SK-N-SH (cell line): ENCODE data around the gene SCTR. TPM values are rescaled to one million over a fixed set of nuclear protein-coding genes. Genes with fewer than 3 reads are reported as not detected.
"Not testable (repeated sequence)": the region's sequence is repeated elsewhere in the genome, so short reads cannot be mapped to it uniquely, and the experiment has no call there.

Experiments used
- CTCF ChIA-PET: fragments of 300-600, 350-600 bp; formaldehyde crosslinking; extraction: SDS; loops from one replicate; lab custom pipeline; 2021; lab: Yijun Ruan, JAX
- POLR2A ChIA-PET: fragments of 350-600 bp; sonication (Branson Sonifier 250); formaldehyde crosslinking; extraction: SDS; loops from one replicate; lab custom pipeline; 2020; ENCODE audit warnings: antibody characterized with exemption, inconsistent platforms; lab: Yijun Ruan, JAX
- DNase-seq: peaks from one replicate; pipeline ENCODE4 v3.0.0; 2012
- H2AFZ ChIP-seq: fragments of 200-600 bp; sonication (generic); 2 replicates; pipeline ENCODE4 v1.8.1; 2016; ENCODE audit warnings: antibody characterized with exemption, mild to moderate bottlenecking, low read depth
- H3F3A ChIP-seq: fragments of 200-600 bp; sonication (generic); replicated peaks from 2 replicates; pipeline ENCODE3; 2016; ENCODE audit warnings: antibody characterized with exemption, mild to moderate bottlenecking; ENCODE audit not compliant: insufficient read depth
- H3K27ac ChIP-seq, 2 experiments: fragments of 200-500 bp in 1 of 2; fragments of 200-600 bp in 1 of 2; sonication (Bioruptor generic) in 1 of 2; sonication (generic), shearing (Covaris generic) in 1 of 2; 2 replicates each; pipeline versions ENCODE4 v1.5.1 to v1.6.1; 2014 to 2016; ENCODE audit warnings: low read depth in 2 of 2, inconsistent platforms in 1 of 2, low read length in 1 of 2, mild to moderate bottlenecking in 1 of 2, mixed read lengths in 1 of 2
- H3K27me3 ChIP-seq: fragments of 200-600 bp; sonication (generic), shearing (Covaris generic); 2 replicates; pipeline ENCODE4 v1.6.1; 2016; ENCODE audit warnings: mixed run types; ENCODE audit not compliant: insufficient read depth
- H3K36me3 ChIP-seq, 2 experiments: fragments of 200-500 bp in 1 of 2; fragments of 200-600 bp in 1 of 2; sonication (Bioruptor generic) in 1 of 2; sonication (generic) in 1 of 2; replicated peaks in 1 of 2; 2 replicates each; pipeline versions ENCODE3 to v1.5.1; 2014 to 2016; ENCODE audit warnings: low read length in 1 of 2, mild to moderate bottlenecking in 1 of 2; ENCODE audit not compliant: insufficient read depth in 2 of 2, control insufficient read depth in 1 of 2
- H3K4me1 ChIP-seq, 2 experiments: fragments of 200-500 bp in 1 of 2; fragments of 200-600 bp in 1 of 2; sonication (Bioruptor generic) in 1 of 2; sonication (generic), shearing (Covaris generic) in 1 of 2; 2 replicates each; pipeline versions ENCODE4 v1.5.1 to v1.6.1; 2014 to 2016; ENCODE audit warnings: low read depth in 1 of 2, low read length in 1 of 2, mixed run types in 1 of 2; ENCODE audit not compliant: insufficient read depth in 2 of 2, control insufficient read depth in 1 of 2
- H3K4me2 ChIP-seq: fragments of 200-600 bp; sonication (generic), shearing (Covaris generic); 2 replicates; pipeline ENCODE4 v1.6.1; 2017; ENCODE audit warnings: mixed run types
- H3K4me3 ChIP-seq, 2 experiments: fragments of 200-500 bp in 1 of 2; fragments of 200-600 bp in 1 of 2; sonication (Bioruptor generic) in 1 of 2; sonication (generic), shearing (Covaris generic) in 1 of 2; 2 replicates each; pipeline versions ENCODE4 v1.5.1 to v1.8.1; 2014 to 2016; ENCODE audit warnings: low read depth in 2 of 2, inconsistent platforms in 1 of 2, low read length in 1 of 2, mild to moderate bottlenecking in 1 of 2, mixed read lengths in 1 of 2, moderate library complexity in 1 of 2
- H3K79me2 ChIP-seq: fragments of 200-600 bp; sonication (generic); 2 replicates; pipeline ENCODE4 v1.8.1; 2017; ENCODE audit warnings: mild to moderate bottlenecking; ENCODE audit not compliant: insufficient read depth
- H3K9ac ChIP-seq: fragments of 200-600 bp; sonication (generic); 2 replicates; pipeline ENCODE4 v1.6.1; 2017; ENCODE audit warnings: mixed run types
- H3K9me2 ChIP-seq: fragments of 200-600 bp; sonication (generic); 2 replicates; pipeline ENCODE4 v1.6.1; 2017; ENCODE audit warnings: mixed run types
- H3K9me3 ChIP-seq: fragments of 200-600 bp; sonication (generic); 2 replicates; pipeline ENCODE4 v1.6.1; 2017; ENCODE audit warnings: mixed run types, mild to moderate bottlenecking, moderate library complexity
- H4K20me1 ChIP-seq: fragments of 200-600 bp; sonication (generic); 2 replicates; pipeline ENCODE4 v1.6.1; 2017; ENCODE audit warnings: mild to moderate bottlenecking, mixed run types; ENCODE audit not compliant: insufficient read depth
- CHD2 ChIP-seq: fragments of 150-350 bp; IDR thresholded peaks from 2 replicates; pipeline ENCODE4 v1.6.1; 2018; ENCODE audit warnings: low read length; ENCODE audit not compliant: partially characterized antibody
- EP300 ChIP-seq, 2 experiments: IDR thresholded peaks; 2 replicates each; pipeline versions ENCODE4 v1.4.0 to v1.6.1; 2012; ENCODE audit warnings: borderline replicate concordance in 1 of 2, low read depth in 1 of 2, low read length in 1 of 2
- EZH2phosphoT487 ChIP-seq: fragments of 200-600 bp; sonication (generic); IDR thresholded peaks from 2 replicates; pipeline ENCODE4 v1.6.1; 2017; ENCODE audit warnings: low read depth, mixed run types, mild to moderate bottlenecking, antibody characterized with exemption, moderate library complexity, borderline replicate concordance
- GABPA ChIP-seq: IDR thresholded peaks from 2 replicates; pipeline ENCODE4 v1.4.0; 2012; ENCODE audit warnings: low read depth, mild to moderate bottlenecking
- GATA2 ChIP-seq: sonication (generic); formaldehyde crosslinking; IDR thresholded peaks from 2 replicates; pipeline ENCODE4 v1.5.0; 2020; ENCODE audit warnings: mild to moderate bottlenecking, missing genetic modification reagents
- MXI1 ChIP-seq: IDR thresholded peaks from 2 replicates; pipeline ENCODE4 v1.6.1; 2012; ENCODE audit warnings: mild to moderate bottlenecking, low read depth, low read length, improper control_type of control experiment
- NRF1 ChIP-seq: IDR thresholded peaks from 2 replicates; pipeline ENCODE4 v1.6.1; 2012; ENCODE audit warnings: low read depth, mild to moderate bottlenecking, low read length
- TCF12 ChIP-seq: IDR thresholded peaks from 2 replicates; pipeline ENCODE4 v1.4.0; 2012
- WGBS: methylation state at CpG from one replicate; pipeline ENCODE4 v1.1.6; 2017; ENCODE audit warnings: low lambda C conversion rate; 5-methylcytosine and 5-hydroxymethylcytosine counted together
- polyA plus RNA-seq, 3 experiments: library from polyadenylated mRNA; depleted of rRNA; stranded (reverse); fragments of >200 nt; gene quantifications; 2 replicates each; pipeline ENCODE4 v1.2.3, GENCODE V29; 2012
- TF ChIP-seq, protein P1 (sequence below): fragments of 150-350 bp; IDR thresholded peaks from 2 replicates; pipeline ENCODE4 v1.6.1; 2017; ENCODE audit warnings: antibody characterized with exemption, low read length, low read depth, borderline replicate concordance
- TF ChIP-seq, protein P2 (sequence below): fragments of 150-350 bp; IDR thresholded peaks from 2 replicates; pipeline ENCODE4 v1.6.1; 2016; ENCODE audit warnings: mild to moderate bottlenecking, low read depth, low read length

Gene SCTR
- polyA plus RNA-seq, 1 of the 3 experiments (the other 2 are of a cell fraction): not detected

DNA sequence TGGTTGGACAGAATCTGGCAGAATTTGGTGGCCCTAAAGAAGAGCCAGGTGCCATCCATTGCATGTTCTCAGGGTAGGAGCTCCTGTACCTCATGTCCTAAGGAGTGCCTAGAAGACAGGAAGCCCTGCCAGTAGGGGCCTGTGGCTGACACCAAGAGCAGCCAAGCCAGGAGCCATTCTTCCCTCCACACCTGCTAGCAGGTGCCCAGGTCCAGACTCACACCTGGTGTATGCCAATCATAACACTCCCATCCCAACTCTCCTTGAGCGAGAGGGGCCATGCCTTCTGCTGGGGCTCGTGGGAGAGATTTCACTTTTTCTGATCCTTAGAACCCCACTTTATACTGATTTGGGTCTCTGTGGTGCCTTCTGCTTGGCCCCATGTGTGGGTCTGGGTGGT is 119.1 kb downstream of the SCTR start (continued):
- TF ChIP-seq, protein P1, sequence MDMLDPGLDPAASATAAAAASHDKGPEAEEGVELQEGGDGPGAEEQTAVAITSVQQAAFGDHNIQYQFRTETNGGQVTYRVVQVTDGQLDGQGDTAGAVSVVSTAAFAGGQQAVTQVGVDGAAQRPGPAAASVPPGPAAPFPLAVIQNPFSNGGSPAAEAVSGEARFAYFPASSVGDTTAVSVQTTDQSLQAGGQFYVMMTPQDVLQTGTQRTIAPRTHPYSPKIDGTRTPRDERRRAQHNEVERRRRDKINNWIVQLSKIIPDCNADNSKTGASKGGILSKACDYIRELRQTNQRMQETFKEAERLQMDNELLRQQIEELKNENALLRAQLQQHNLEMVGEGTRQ: no peak
- TF ChIP-seq MXI1 (no peak), GATA2 (CRISPR knock-in tag) (no peak), CHD2 (no peak), TCF12 (no peak)

DNA sequence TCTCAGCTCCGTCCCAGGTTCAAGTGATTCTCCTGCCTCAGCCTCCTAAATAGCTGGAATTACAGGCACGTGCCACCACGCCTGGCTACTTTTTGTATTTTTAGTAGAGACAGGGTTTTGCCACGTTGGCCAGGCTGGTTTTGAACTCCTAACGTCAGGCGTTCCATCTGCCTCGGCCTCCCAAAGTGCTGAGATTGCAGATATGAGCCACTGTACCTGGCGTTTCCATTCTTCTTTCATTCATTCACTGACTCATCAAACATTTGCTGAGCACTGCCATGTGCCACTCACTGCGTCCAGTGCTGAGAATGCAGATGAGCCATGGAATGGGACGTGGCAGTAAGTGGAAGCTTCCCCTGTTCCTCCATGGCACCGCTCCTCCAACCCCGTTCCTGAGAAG is 120.7 kb downstream of the SCTR start:
- H3K4me3 ChIP-seq, H3K79me2 ChIP-seq, H3K9me2 ChIP-seq, H2AFZ ChIP-seq, H3K4me2 ChIP-seq, H3K27me3 ChIP-seq, H3K9me3 ChIP-seq, H3F3A ChIP-seq, H3K27ac ChIP-seq, H3K36me3 ChIP-seq, H3K4me1 ChIP-seq, H3K9ac ChIP-seq, DNase-seq, H4K20me1 ChIP-seq, POLR2A ChIA-PET: not testable (repeated sequence)
- CTCF ChIA-PET: interaction anchor here (0.7 to 9.9 kb wide), 2 partner anchors 72 to 79 kb away, joined by 3 to 95 read pairs; no protein-coding TSS in a partner anchor
- 54% methylated on average over 12 of the region's 12 CpGs for WGBS

DNA sequence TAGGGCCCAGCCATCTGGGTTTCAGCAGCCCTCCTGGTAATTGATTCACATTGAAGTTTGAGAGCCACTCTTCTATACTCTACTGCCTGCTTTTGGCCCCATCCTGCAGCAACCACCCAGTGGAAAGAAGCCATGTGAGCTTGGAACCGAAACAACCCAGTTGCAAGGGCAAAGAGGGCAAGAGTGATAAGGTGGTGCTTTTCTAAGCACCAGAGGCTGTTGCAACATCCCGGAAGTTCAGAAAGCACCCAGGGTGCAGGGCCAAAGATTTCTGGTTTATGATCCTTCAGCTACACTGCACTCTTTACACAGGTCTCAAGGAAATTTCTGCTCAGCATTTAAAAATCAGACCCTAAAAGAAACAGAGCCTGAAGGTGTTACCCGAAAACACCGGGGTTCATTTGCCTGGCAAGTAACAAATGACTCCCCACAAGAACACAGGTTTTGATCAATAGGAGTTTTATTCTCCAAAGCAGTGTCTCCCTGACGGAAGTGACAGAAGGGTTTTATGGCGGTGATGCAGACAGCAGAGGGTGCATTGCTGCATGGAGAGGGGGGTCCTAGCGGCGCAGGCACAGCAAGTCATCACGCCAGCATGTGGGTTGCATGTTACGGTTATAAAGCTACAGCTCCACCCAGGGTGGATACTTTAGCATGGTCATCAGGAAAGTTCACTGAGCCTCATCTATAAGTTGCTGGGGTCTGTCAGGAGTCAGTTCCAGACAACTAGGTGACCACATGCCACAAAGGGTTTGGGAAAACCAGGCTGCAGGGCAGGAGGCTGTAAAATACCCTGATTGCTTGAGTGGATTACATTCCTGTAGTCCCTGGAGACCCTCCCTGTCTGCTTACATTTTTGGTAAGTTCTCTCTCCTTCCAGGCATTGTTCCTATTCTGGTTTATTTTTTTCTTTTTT is 121.4 kb downstream of the SCTR start:
- Histone ChIP-seq H3K9me3 (no peaks in the 10 kb centered on the region), H3K36me3 (no peaks in the 10 kb centered on the region), H2AFZ (no peak overlapping the region), H3K79me2 (no peaks in the 10 kb centered on the region), H3K27me3 (no peaks in the 10 kb centered on the region; the same call in 1 of the 2 replicates), H3K4me1 (no peaks in the 10 kb centered on the region), H4K20me1 (no peaks in the 10 kb centered on the region), H3K27ac (no peak overlapping the region), H3K9ac (no peak overlapping the region), H3K4me2 (no peak overlapping the region), H3K9me2 (no peaks in the 10 kb centered on the region), H3K4me3 (no peak overlapping the region), H3F3A (no peaks in the 10 kb centered on the region)
- TF ChIP-seq CHD2 (no peak), EZH2phosphoT487 (no peak), GABPA (no peak), EP300 (IDR thresholded peaks at IDR 0.05; ENCODE audit: borderline replicate concordance in 1 of 2, low read depth in 1 of 2, low read length in 1 of 2) (no peak), NRF1 (no peak)
- TF ChIP-seq, protein P2, sequence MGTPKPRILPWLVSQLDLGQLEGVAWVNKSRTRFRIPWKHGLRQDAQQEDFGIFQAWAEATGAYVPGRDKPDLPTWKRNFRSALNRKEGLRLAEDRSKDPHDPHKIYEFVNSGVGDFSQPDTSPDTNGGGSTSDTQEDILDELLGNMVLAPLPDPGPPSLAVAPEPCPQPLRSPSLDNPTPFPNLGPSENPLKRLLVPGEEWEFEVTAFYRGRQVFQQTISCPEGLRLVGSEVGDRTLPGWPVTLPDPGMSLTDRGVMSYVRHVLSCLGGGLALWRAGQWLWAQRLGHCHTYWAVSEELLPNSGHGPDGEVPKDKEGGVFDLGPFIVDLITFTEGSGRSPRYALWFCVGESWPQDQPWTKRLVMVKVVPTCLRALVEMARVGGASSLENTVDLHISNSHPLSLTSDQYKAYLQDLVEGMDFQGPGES: no peak
- POLR2A ChIA-PET: no interaction called here
- CTCF ChIA-PET: interaction anchor here (0.6 to 9.9 kb wide), 2 partner anchors 9 to 73 kb away, joined by 3 to 95 read pairs; no protein-coding TSS in a partner anchor
- WGBS: 57% methylated on average over 10 of the region's 10 CpGs
- no peak for DNase-seq
